HCT116 (cell line): ENCODE results near the gene GJB2. TPM values are rescaled to one million over a fixed set of nuclear protein-coding genes. Genes with fewer than 3 reads are reported as not detected.

Source experiments
- ATAC-seq: fragments of 200-7000 bp; cut with Tn5 transposase; 2 replicates; pipeline ENCODE4 v1.9.1; 2020; ENCODE audit warnings: mild to moderate bottlenecking, moderate library complexity
- BruUV-seq: library from RNA; stranded (reverse); fragments of 400-500 nt; replicated peaks from 2 replicates; lab custom pipeline; 2021; lab: Mats Ljungman, UMichigan
- CTCF ChIA-PET: fragments of 300-600 bp; sonication (Branson Sonifier 250); formaldehyde crosslinking; loops from one replicate; lab custom pipeline; 2021; ENCODE audit warnings: antibody characterized with exemption; lab: Charles Lee
- POLR2A ChIA-PET: fragments of 300-600, 350-600 bp; sonication (Branson Sonifier 250); formaldehyde crosslinking; loops from one replicate; lab custom pipeline; 2021; ENCODE audit warnings: antibody characterized with exemption; lab: Charles Lee
- RAD21 ChIA-PET, 2 experiments: fragments of 300-600 bp; sonication (Branson Sonifier 250); formaldehyde crosslinking; loops; one replicate each; lab custom pipeline; 2023; ENCODE audit warnings: low total read pairs in 2 of 2; ENCODE audit not compliant: uncharacterized antibody in 2 of 2, unreplicated experiment in 2 of 2, low non-redundant PET in 1 of 2; lab: Charles Lee
- DNase-seq: peaks from one replicate; pipeline ENCODE4 v3.0.0-alpha.2; 2010; ENCODE audit warnings: low read depth, low spot score
- H2AFZ ChIP-seq: fragments of 200-600 bp; shearing (Covaris generic), sonication (generic); 2 replicates; pipeline ENCODE4 v1.6.1; 2017; ENCODE audit warnings: low read depth, mixed run types, mixed read lengths, antibody characterized with exemption, low read length; ENCODE audit not compliant: poor library complexity, severe bottlenecking
- H3K27ac ChIP-seq: 2 replicates; pipeline ENCODE4 v1.5.1; 2012; ENCODE audit warnings: low read depth, low read length
- H3K27me3 ChIP-seq: fragments of 200-600 bp; sonication (generic); 2 replicates; pipeline ENCODE4 v1.6.1; 2016; ENCODE audit warnings: mixed run types, low read length, mixed read lengths; ENCODE audit not compliant: insufficient read depth
- H3K36me3 ChIP-seq, 2 experiments: fragments of 200-500 bp in 1 of 2; fragments of 200-600 bp in 1 of 2; sonication (Bioruptor generic) in 1 of 2; sonication (generic) in 1 of 2; 2 replicates each; pipeline versions ENCODE4 v1.5.1 to v1.6.1; 2014 to 2016; ENCODE audit warnings: low read length in 2 of 2, inconsistent platforms in 1 of 2, mixed read lengths in 1 of 2, mixed run types in 1 of 2; ENCODE audit not compliant: insufficient read depth in 2 of 2, control insufficient read depth in 1 of 2
- H3K4me1 ChIP-seq, 2 experiments: fragments of 200-600 bp in 1 of 2; sonication (generic) in 1 of 2; 2 replicates each; pipeline versions ENCODE4 v1.5.1 to v1.6.1; 2012 to 2017; ENCODE audit warnings: low read length in 2 of 2, inconsistent platforms in 1 of 2, mild to moderate bottlenecking in 1 of 2, mixed read lengths in 1 of 2, mixed run types in 1 of 2, moderate library complexity in 1 of 2; ENCODE audit not compliant: insufficient read depth in 2 of 2, control insufficient read depth in 1 of 2
- H3K4me2 ChIP-seq: fragments of 200-600 bp; sonication (generic); 2 replicates; pipeline ENCODE4 v1.6.1; 2017; ENCODE audit warnings: mixed run types, low read length, mixed read lengths
- H3K4me3 ChIP-seq, 2 experiments: fragments of 200-600 bp in 1 of 2; sonication (generic) in 1 of 2; replicated peaks in 1 of 2; 2 replicates each; pipeline ENCODE4 v1.5.1; 2011 to 2016; ENCODE audit warnings: low read length in 2 of 2, control low read depth in 1 of 2, low read depth in 1 of 2, mild to moderate bottlenecking in 1 of 2, mixed read lengths in 1 of 2, mixed run types in 1 of 2
- H3K79me2 ChIP-seq: fragments of 200-600 bp; sonication (generic); 2 replicates; pipeline ENCODE4 v1.6.1; 2017; ENCODE audit warnings: mild to moderate bottlenecking, mixed run types, low read length, moderate library complexity, mixed read lengths; ENCODE audit not compliant: insufficient read depth
- H3K9ac ChIP-seq: fragments of 200-600 bp; sonication (generic); 2 replicates; pipeline ENCODE4 v1.6.1; 2016; ENCODE audit warnings: low read length, mixed read lengths
- H3K9me2 ChIP-seq: fragments of 200-600 bp; sonication (generic), shearing (Covaris generic); 2 replicates; pipeline ENCODE4 v1.6.1; 2017; ENCODE audit warnings: mixed run types, mild to moderate bottlenecking, moderate library complexity; ENCODE audit not compliant: insufficient read depth
- H3K9me3 ChIP-seq, 2 experiments: fragments of 200-500 bp in 1 of 2; fragments of 200-600 bp in 1 of 2; sonication (Bioruptor generic) in 1 of 2; sonication (generic) in 1 of 2; 2 replicates each; pipeline ENCODE4 v1.6.1; 2014 to 2017; ENCODE audit warnings: low read length in 2 of 2, mixed read lengths in 2 of 2, inconsistent platforms in 1 of 2, low read depth in 1 of 2, mild to moderate bottlenecking in 1 of 2, mixed run types in 1 of 2, moderate library complexity in 1 of 2; ENCODE audit not compliant: control insufficient read depth in 1 of 2, insufficient read depth in 1 of 2
- H4K20me1 ChIP-seq: fragments of 200-600 bp; sonication (generic), shearing (Covaris generic); 2 replicates; pipeline ENCODE4 v1.6.1; 2017; ENCODE audit warnings: mixed run types, mild to moderate bottlenecking, moderate library complexity; ENCODE audit not compliant: insufficient read depth
- JUND ChIP-seq: IDR thresholded peaks from 2 replicates; pipeline ENCODE4 v1.6.1; 2012
- POLR2AphosphoS5 ChIP-seq: IDR thresholded peaks from 2 replicates; pipeline ENCODE4 v1.6.1; 2011; ENCODE audit warnings: mild to moderate bottlenecking, low read depth, low read length, moderate library complexity
- SP1 ChIP-seq: IDR thresholded peaks from 2 replicates; pipeline ENCODE4 v1.6.1; 2012; ENCODE audit warnings: low read depth
- SRF ChIP-seq: IDR thresholded peaks from 2 replicates; pipeline ENCODE4 v1.6.1; 2012; ENCODE audit warnings: low read depth
- YY1 ChIP-seq: IDR thresholded peaks from 2 replicates; pipeline ENCODE4 v1.6.1; 2011; ENCODE audit warnings: low read length, low read depth, moderate library complexity, mild to moderate bottlenecking; ENCODE audit not compliant: insufficient replicate concordance; ENCODE audit errors: extremely low read depth
- ZFX ChIP-seq: fragments of 450-650 bp; IDR thresholded peaks from 2 replicates; pipeline ENCODE4 v1.6.1; 2017
- ZNF274 ChIP-seq: fragments of 200-500 bp; sonication (Bioruptor generic); IDR thresholded peaks from 2 replicates; pipeline ENCODE4 v1.6.1; 2014; ENCODE audit warnings: mild to moderate bottlenecking, low read depth, low read length, inconsistent platforms
- intact Hi-C: fragments of 100-400 bp; cut with micrococcal nuclease; formaldehyde crosslinking; loops from 2 replicates; pipeline ENCODE4 v1.10.0; 2022
- total RNA-seq: library from RNA; stranded (reverse); gene quantifications from one replicate; pipeline ENCODE4 v1.2.1, GENCODE V29; 2021; ENCODE audit not compliant: unreplicated experiment
- TF ChIP-seq, protein P1 (sequence below): IDR thresholded peaks from 2 replicates; pipeline ENCODE4 v1.6.1; 2011; ENCODE audit warnings: mild to moderate bottlenecking, low read length, moderate library complexity; ENCODE audit not compliant: insufficient replicate concordance; ENCODE audit errors: extremely low read depth
- TF ChIP-seq, protein P2 (sequence below): IDR thresholded peaks from 2 replicates; pipeline ENCODE4 v1.6.1; 2012; ENCODE audit warnings: low read depth

GJB2 gene
- total RNA-seq, 1 experiment from 2014 or later, result 44.7 TPM

DNA sequence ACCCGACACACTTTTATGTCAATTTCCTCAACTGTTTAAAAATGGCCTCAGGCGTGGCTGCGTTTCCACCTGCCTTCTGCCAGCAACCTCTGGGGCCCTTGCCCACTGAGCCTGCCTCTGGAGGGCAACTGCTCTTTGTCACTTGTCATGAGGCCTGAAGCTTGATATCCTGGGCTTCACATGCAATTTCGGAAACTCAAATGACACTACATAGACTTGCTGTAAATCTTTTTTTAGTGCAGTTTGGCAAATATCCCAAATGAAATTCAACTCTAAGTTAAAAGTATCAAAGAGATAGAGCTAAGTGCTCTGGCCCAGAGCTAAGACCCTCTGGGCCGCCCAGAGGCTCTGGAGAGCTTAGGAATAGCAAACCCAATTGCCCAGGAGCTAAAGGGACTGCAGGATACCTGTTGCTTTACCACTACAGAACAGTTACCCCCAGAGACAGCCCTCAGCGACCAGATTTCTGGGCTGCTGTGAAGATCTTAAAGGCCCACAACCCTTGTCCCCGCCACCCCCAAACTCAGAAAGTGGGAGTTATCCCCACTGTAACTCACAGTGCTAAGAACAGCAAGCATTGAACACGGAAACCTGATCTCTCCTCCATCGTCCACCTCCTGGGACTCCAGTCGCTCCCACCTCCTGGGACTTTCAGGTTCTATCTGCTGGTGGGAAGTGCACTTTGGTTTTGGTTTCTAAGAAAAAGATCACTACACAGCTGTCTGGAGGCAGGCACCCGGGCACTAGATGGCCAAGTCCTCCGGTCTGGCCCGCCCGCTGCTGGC, 51.3 kb downstream of the GJB2 start (continued):
- TF ChIP-seq, protein P1, sequence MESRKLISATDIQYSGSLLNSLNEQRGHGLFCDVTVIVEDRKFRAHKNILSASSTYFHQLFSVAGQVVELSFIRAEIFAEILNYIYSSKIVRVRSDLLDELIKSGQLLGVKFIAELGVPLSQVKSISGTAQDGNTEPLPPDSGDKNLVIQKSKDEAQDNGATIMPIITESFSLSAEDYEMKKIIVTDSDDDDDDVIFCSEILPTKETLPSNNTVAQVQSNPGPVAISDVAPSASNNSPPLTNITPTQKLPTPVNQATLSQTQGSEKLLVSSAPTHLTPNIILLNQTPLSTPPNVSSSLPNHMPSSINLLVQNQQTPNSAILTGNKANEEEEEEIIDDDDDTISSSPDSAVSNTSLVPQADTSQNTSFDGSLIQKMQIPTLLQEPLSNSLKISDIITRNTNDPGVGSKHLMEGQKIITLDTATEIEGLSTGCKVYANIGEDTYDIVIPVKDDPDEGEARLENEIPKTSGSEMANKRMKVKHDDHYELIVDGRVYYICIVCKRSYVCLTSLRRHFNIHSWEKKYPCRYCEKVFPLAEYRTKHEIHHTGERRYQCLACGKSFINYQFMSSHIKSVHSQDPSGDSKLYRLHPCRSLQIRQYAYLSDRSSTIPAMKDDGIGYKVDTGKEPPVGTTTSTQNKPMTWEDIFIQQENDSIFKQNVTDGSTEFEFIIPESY, result no peak

DNA sequence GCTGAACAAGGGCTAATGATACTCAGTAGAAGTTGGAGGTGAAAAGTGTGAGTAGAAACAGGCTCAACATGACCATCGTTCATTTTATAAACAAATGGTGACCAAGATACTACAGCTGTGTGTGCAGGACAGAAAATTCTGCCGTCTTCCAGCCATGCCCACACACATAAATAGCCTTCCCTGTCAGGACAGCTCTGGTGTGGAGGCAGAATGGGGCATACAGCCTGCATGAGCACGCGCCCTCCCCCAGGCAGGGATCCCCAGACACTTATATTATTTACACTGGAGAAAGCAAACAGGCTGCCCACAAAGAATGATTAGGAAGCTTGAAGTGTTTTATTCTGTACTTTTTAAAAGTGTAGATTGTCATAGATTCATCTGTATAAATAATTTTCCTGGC, 52.3 kb downstream of the GJB2 start:
- H3K27me3 ChIP-seq, result no peaks in the 10 kb centered on the region
- H3K9ac ChIP-seq, result no peak overlapping the region
- POLR2A ChIA-PET, result no interaction called here
- TF ChIP-seq POLR2AphosphoS5, result no peak
- no peak for TF ChIP-seq SP1
- no peak for TF ChIP-seq ZNF274
- TF ChIP-seq SRF, result no peak
- TF ChIP-seq, protein P2, sequence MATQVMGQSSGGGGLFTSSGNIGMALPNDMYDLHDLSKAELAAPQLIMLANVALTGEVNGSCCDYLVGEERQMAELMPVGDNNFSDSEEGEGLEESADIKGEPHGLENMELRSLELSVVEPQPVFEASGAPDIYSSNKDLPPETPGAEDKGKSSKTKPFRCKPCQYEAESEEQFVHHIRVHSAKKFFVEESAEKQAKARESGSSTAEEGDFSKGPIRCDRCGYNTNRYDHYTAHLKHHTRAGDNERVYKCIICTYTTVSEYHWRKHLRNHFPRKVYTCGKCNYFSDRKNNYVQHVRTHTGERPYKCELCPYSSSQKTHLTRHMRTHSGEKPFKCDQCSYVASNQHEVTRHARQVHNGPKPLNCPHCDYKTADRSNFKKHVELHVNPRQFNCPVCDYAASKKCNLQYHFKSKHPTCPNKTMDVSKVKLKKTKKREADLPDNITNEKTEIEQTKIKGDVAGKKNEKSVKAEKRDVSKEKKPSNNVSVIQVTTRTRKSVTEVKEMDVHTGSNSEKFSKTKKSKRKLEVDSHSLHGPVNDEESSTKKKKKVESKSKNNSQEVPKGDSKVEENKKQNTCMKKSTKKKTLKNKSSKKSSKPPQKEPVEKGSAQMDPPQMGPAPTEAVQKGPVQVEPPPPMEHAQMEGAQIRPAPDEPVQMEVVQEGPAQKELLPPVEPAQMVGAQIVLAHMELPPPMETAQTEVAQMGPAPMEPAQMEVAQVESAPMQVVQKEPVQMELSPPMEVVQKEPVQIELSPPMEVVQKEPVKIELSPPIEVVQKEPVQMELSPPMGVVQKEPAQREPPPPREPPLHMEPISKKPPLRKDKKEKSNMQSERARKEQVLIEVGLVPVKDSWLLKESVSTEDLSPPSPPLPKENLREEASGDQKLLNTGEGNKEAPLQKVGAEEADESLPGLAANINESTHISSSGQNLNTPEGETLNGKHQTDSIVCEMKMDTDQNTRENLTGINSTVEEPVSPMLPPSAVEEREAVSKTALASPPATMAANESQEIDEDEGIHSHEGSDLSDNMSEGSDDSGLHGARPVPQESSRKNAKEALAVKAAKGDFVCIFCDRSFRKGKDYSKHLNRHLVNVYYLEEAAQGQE, result no peak
- no peak for TF ChIP-seq ZFX
- TF ChIP-seq, protein P1, result no peak
- TF ChIP-seq JUND, result no peak
- TF ChIP-seq YY1, result no peak
- no peak overlapping the region for H3K4me3 ChIP-seq
- no TSS peak for BruUV-seq
- H4K20me1 ChIP-seq, result no peaks in the 10 kb centered on the region
- RAD21 ChIA-PET, result no interaction called here
- H3K27ac ChIP-seq, result no peak overlapping the region
- H3K4me1 ChIP-seq, result peaks cover 0 to 6% of the 10 kb centered on the region in 2 experiments; a peak in 1 of 4 replicates
- H3K9me3 ChIP-seq, result no peaks in the 10 kb centered on the region
- no peak for DNase-seq
- no peak overlapping the region for H3K4me2 ChIP-seq
- no peak for ATAC-seq
- CTCF ChIA-PET, result no interaction called here
- H2AFZ ChIP-seq, result no peak overlapping the region
- H3K79me2 ChIP-seq, result no peaks in the 10 kb centered on the region
- no peaks in the 10 kb centered on the region for H3K9me2 ChIP-seq
- no peaks in the 10 kb centered on the region for H3K36me3 ChIP-seq
- intact Hi-C loops, result no loop called here
